GM12878 (cell line): ENCODE measurements around the gene KLKB1. TPM values are rescaled to one million over a fixed set of nuclear protein-coding genes. Genes with fewer than 3 reads are reported as not detected.

Source experiments
- ATAC-seq: fragments of 200-7000 bp; cut with Tn5 transposase; 3 replicates; pipeline ENCODE4 v1.9.1; 2020; ENCODE audit warnings: mild to moderate bottlenecking, moderate library complexity
- Bru-seq: library from RNA; stranded (reverse); fragments of 400-500 nt; gene quantifications from one replicate; lab custom pipeline; 2021; lab: Mats Ljungman, UMichigan
- BruChase-seq, 2 experiments: library from RNA; stranded (reverse); fragments of 400-500 nt; gene quantifications; one replicate each; lab custom pipeline; 2021; lab: Mats Ljungman, UMichigan
- BruUV-seq: library from RNA; stranded (reverse); fragments of 400-500 nt; replicated peaks from 2 replicates; lab custom pipeline; 2021; lab: Mats Ljungman, UMichigan
- CTCF ChIA-PET: fragments of 300-600 bp; sonication (Branson Sonifier 250); formaldehyde crosslinking; extraction: SDS; loops from one replicate; lab custom pipeline; 2021; ENCODE audit warnings: inconsistent platforms; lab: Yijun Ruan, JAX
- POLR2A ChIA-PET: fragments of 350-600 bp; formaldehyde crosslinking; extraction: SDS; loops from one replicate; lab custom pipeline; 2021; ENCODE audit warnings: inconsistent platforms; lab: Charles Lee
- RAD21 ChIA-PET: fragments of 300-600 bp; sonication (Branson Sonifier 250); formaldehyde crosslinking; loops from one replicate; lab custom pipeline; 2023; ENCODE audit warnings: antibody characterized with exemption; ENCODE audit not compliant: unreplicated experiment; lab: Charles Lee
- SMC1A ChIA-PET: fragments of 300-600 bp; sonication (Branson Sonifier 250); formaldehyde crosslinking; loops from one replicate; lab custom pipeline; 2023; ENCODE audit not compliant: unreplicated experiment, uncharacterized antibody; lab: Charles Lee
- DNase-seq: peaks from one replicate; pipeline ENCODE4 v3.0.0-alpha.2; 2011; ENCODE audit warnings: low read depth, low spot score
- FAIRE-seq: peaks from 3 replicates; lab custom pipeline; 2011; peaks lifted over from hg19 to GRCh38; lab: Jason Lieb, UNC
- H2AFZ ChIP-seq: 2 replicates; pipeline ENCODE4 v1.6.0; 2011; ENCODE audit warnings: low read depth, low read length, control low read depth; ENCODE audit not compliant: control insufficient read depth
- H3K27ac ChIP-seq: 2 replicates; pipeline ENCODE4 v1.5.1; 2011; ENCODE audit warnings: control low read depth; ENCODE audit not compliant: control insufficient read depth, insufficient read depth
- H3K27me3 ChIP-seq, 2 experiments: replicated peaks in 1 of 2; 2 replicates each; pipeline versions ENCODE4 v1.6.0 to v1.6.1; 2011; ENCODE audit warnings: low read length in 1 of 2; ENCODE audit not compliant: control insufficient read depth in 2 of 2, insufficient read depth in 2 of 2
- H3K36me3 ChIP-seq, 2 experiments: 2 replicates each; pipeline ENCODE4 v1.5.1; 2011; ENCODE audit warnings: low read length in 1 of 2; ENCODE audit not compliant: control insufficient read depth in 2 of 2, insufficient read depth in 2 of 2
- H3K4me1 ChIP-seq: 2 replicates; pipeline ENCODE4 v1.6.1; 2011; ENCODE audit warnings: mild to moderate bottlenecking, low read length, moderate library complexity, mixed read lengths; ENCODE audit not compliant: control insufficient read depth, insufficient read depth
- H3K4me2 ChIP-seq: 2 replicates; pipeline ENCODE4 v1.6.0; 2011; ENCODE audit warnings: control low read depth; ENCODE audit not compliant: control insufficient read depth, insufficient read depth
- H3K4me3 ChIP-seq: fragments of 200-600 bp; sonication (generic); 2 replicates; pipeline ENCODE4 v1.5.1; 2016
- H3K79me2 ChIP-seq: 2 replicates; pipeline ENCODE4 v1.6.0; 2011; ENCODE audit warnings: low read length; ENCODE audit not compliant: control insufficient read depth, insufficient read depth
- H3K9ac ChIP-seq: 2 replicates; pipeline ENCODE4 v1.8.0; 2011; ENCODE audit warnings: low read length, control low read depth, mixed read lengths; ENCODE audit not compliant: control insufficient read depth, insufficient read depth
- H3K9me3 ChIP-seq: replicated peaks from 3 replicates; pipeline ENCODE4 v1.5.1; 2011; ENCODE audit warnings: mild to moderate bottlenecking, low read length; ENCODE audit not compliant: control insufficient read depth, insufficient read depth
- H4K20me1 ChIP-seq: 2 replicates; pipeline ENCODE4 v1.6.0; 2011; ENCODE audit not compliant: control insufficient read depth, insufficient read depth
- ESRRA ChIP-seq: IDR thresholded peaks from 2 replicates; pipeline ENCODE4 v1.6.1; 2012; ENCODE audit warnings: mild to moderate bottlenecking, low read length, improper control_type of control experiment
- KDM1A ChIP-seq: fragments of 200-600 bp; sonication (generic); IDR thresholded peaks from 2 replicates; pipeline ENCODE4 v1.6.1; 2016; ENCODE audit warnings: borderline replicate concordance
- MYB ChIP-seq: fragments of 150-350 bp; IDR thresholded peaks from 2 replicates; pipeline ENCODE4 v1.6.1; 2014; ENCODE audit warnings: mild to moderate bottlenecking, low read depth, low read length, borderline replicate concordance
- TCF3 ChIP-seq: IDR thresholded peaks from 2 replicates; pipeline ENCODE4 v1.6.1; 2012; ENCODE audit warnings: low read depth, mild to moderate bottlenecking, low read length, borderline replicate concordance; ENCODE audit not compliant: insufficient read depth
- WGBS: methylation state at CpG from one replicate; pipeline ENCODE4 v1.1.6; 2016; ENCODE audit warnings: low lambda C conversion rate; ENCODE audit not compliant: insufficient replicate concordance, insufficient coverage; ENCODE audit errors: missing lambda C conversion rate; 5-methylcytosine and 5-hydroxymethylcytosine counted together
- in situ Hi-C: fragments of 300-500 bp; cut with MboI; formaldehyde crosslinking; loops from 9 replicates; pipeline ENCODE4 v1.14.3; 2018; ENCODE audit warnings: mixed read lengths
- intact Hi-C: fragments of 100-400 bp; cut with micrococcal nuclease; formaldehyde crosslinking; loops from one replicate; pipeline ENCODE4 v1.14.2; 2022; ENCODE audit not compliant: unreplicated experiment
- long read RNA-seq, 2 experiments: library from polyadenylated mRNA; unstranded; transcript quantifications; one replicate each; pipeline ENCODE4 v2.0.0, GENCODE V29; 2019 to 2020
- polyA minus RNA-seq, 3 experiments: library from RNA; depleted of rRNA, polyadenylated mRNA; stranded (reverse); fragments of >200 nt; gene quantifications; 2 replicates each; pipeline ENCODE4 v1.2.3, GENCODE V29; 2011
- polyA plus RNA-seq, 11 experiments: library from polyadenylated mRNA; depleted of rRNA in 4 of 11; unstranded in 6 of 11; stranded (reverse) in 5 of 11; fragments of >200 nt; fragmentation: Nextera tagmentation in 4 of 11; fragmentation: Illumina TruSeq in 1 of 11; extraction: Ambion mirVana in 4 of 11; extraction: Trizol in 1 of 11; gene quantifications; 1 replicate in 1 of 11; 2 replicates in 10 of 11; pipeline versions ENCODE4 v1.2.1 to v1.2.3, GENCODE V29; 2011 to 2016; ENCODE audit warnings: inconsistent platforms in 2 of 11, missing spikeins in 2 of 11, low read depth in 1 of 11
- total RNA-seq, 4 experiments: library from RNA; depleted of rRNA in 3 of 4; stranded (reverse); fragments of >200 nt in 3 of 4; fragmentation: Illumina TruSeq in 1 of 4; extraction: Trizol in 1 of 4; gene quantifications; 2 replicates each; pipeline versions ENCODE4 v1.2.1 to v1.2.3, GENCODE V29; 2013 to 2021
- TF ChIP-seq, protein P1 (sequence below): IDR thresholded peaks from 2 replicates; pipeline ENCODE4 v1.6.1; 2012; ENCODE audit warnings: low read depth, low read length, improper control_type of control experiment

The KLKB1 gene
- not detected in 2 replicates for total RNA-seq (2013; cell fraction: nucleolus; rRNA removed)
- total RNA-seq (2014; rRNA removed): not detected in 2 replicates
- total RNA-seq (2014; rRNA removed; fragmentation: Illumina TruSeq; extraction: Trizol): not detected in 2 replicates
- total RNA-seq (2021): not detected in 2 replicates
- not detected for polyA plus RNA-seq (2011; ENCODE audit: low read depth)
- polyA plus RNA-seq (2011; rRNA removed): 0.04 TPM in 1 of 2 replicates, not detected in the other
- not detected in 2 replicates for polyA plus RNA-seq (2011; cell fraction: cytosol; rRNA removed)
- 0.12 and 0.22 TPM in 2 replicates for polyA plus RNA-seq (2011; cell fraction: nucleus; rRNA removed)
- 0.06 TPM in 1 of 2 replicates, not detected in the other for polyA plus RNA-seq (2012)
- polyA plus RNA-seq (2014; fragmentation: Illumina TruSeq; extraction: Trizol): not detected in 2 replicates
- not detected for polyA plus RNA-seq (2014; fragmentation: Nextera tagmentation; extraction: Ambion mirVana)
- polyA plus RNA-seq (2014; rRNA removed): not detected in 2 replicates
- polyA plus RNA-seq (2016; fragmentation: Nextera tagmentation; extraction: Ambion mirVana): not detected
- not detected in 2 replicates for polyA minus RNA-seq (2011; rRNA and poly(A)+ RNA removed)
- polyA minus RNA-seq (2011; cell fraction: cytosol; rRNA and poly(A)+ RNA removed): not detected in 2 replicates
- not detected in 2 replicates for polyA minus RNA-seq (2011; cell fraction: nucleus; rRNA and poly(A)+ RNA removed)
- Bru-seq, nascent RNA: percentile 9 among the genes with signal in this experiment
- percentile 22 among the genes with signal in this experiment for BruChase-seq, experiment 1, labeled RNA remaining after a 6-hour chase
- percentile 15 among the genes with signal in this experiment for BruChase-seq, experiment 2, labeled RNA remaining after a 2-hour chase
- long read RNA-seq, experiment 1: 0 reads
- long read RNA-seq, experiment 2, partial matches to known transcripts: 0 of 3 reads
- long read RNA-seq, experiment 2, other reads (novel, unspliced or antisense): 3 of 3 reads

- RAD21 ChIA-PET: no interaction called here
- TF ChIP-seq ESRRA (no peak), TCF3 (no peak), MYB (no peak), KDM1A (no peak)
- TF ChIP-seq, protein P1, sequence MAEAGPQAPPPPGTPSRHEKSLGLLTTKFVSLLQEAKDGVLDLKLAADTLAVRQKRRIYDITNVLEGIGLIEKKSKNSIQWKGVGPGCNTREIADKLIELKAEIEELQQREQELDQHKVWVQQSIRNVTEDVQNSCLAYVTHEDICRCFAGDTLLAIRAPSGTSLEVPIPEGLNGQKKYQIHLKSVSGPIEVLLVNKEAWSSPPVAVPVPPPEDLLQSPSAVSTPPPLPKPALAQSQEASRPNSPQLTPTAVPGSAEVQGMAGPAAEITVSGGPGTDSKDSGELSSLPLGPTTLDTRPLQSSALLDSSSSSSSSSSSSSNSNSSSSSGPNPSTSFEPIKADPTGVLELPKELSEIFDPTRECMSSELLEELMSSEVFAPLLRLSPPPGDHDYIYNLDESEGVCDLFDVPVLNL: no peak
- Histone ChIP-seq H3K36me3 (no peaks in the 10 kb centered on the region), H3K4me1 (no peaks in the 10 kb centered on the region), H3K4me3 (no peak within 1 kb of the TSS), H3K27me3 (no peaks in the 10 kb centered on the region), H3K9ac (no peak within 1 kb of the TSS), H3K9me3 (no peaks in the 10 kb centered on the region), H3K4me2 (no peak within 1 kb of the TSS), H2AFZ (no peak within 1 kb of the TSS), H3K79me2 (no peaks in the 10 kb centered on the region), H3K27ac (no peak within 1 kb of the TSS), H4K20me1 (no peaks in the 10 kb centered on the region)
- FAIRE-seq: no peak
- no peak for ATAC-seq
- SMC1A ChIA-PET: no interaction called here
- no peak for DNase-seq
- intact Hi-C loops: no loop called here
- POLR2A ChIA-PET: no interaction called here
- BruUV-seq: no TSS peak
- WGBS: 28% methylated on average over 5 of the region's 5 CpGs
- CTCF ChIA-PET: no interaction called here
- in situ Hi-C loops: no loop called here
Observed at GRCh38 chr4:186227221-186227620, at the start of gene KLKB1. KLKB1 (plus strand) TSS chr4:186227507; CDS start chr4:186228196, 689 bp downstream.
